DMS79 (cell line): ENCODE data around the gene IRX6.

Experiments used
- DNase-seq: peaks from one replicate; lab custom pipeline; 2025; lab: John Stamatoyannopoulos, UW

The IRX6 gene

DNA sequence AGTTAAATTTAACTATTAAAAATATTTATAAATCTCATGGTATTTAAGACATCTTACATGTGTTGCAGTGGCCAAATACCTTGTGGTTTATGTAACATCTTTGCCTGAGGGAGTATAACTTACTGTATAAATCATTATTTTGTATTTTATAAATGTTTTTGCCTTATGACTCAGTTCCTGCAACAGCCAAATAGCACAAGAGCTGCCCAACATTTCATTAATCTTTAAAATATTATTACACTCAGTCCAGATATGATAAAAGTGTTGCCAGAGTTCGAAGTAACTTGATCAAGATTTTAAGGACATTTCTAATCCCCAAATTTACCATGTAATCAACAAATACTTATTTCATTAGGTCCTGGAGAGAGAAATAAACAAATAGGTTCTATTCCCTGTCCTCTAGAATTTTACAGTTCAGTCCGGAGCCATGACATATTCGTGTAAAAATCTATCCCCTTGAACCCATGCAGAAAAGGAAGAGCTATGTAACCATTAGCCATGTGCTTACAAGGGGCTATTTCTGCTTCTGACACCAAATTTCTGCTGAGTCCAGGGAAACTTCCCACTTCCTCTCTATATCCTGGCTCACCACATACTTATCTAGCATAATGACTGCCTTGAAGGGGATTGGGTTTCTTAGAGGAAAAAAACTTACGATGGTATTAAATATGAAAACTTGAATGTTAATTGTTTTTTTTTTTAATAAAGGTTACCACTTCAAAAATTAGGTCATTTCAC lies 44.0 kb downstream of the IRX6 start:
- no peak for DNase-seq

DNA sequence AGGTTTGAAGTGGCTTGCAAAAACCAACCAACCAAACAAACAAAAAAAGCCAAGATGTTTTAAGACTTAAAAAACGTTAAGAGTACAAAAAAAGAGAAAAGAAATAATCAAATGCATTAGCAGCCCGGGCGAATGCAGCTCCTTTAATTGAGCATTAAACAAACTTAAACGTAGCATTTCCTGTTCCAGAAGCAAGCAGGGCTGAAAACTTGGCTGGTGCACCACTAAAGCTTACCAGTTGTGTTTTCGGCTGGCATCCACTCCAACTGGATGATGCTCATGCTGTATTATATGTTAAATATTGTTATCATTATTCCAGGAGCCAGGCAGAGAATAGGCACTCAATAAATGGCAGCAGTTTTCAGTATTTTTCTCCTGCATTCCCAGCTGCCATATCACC lies 45.1 kb downstream of the IRX6 start:
- peak; percentile 50 for DNase-seq

DNA sequence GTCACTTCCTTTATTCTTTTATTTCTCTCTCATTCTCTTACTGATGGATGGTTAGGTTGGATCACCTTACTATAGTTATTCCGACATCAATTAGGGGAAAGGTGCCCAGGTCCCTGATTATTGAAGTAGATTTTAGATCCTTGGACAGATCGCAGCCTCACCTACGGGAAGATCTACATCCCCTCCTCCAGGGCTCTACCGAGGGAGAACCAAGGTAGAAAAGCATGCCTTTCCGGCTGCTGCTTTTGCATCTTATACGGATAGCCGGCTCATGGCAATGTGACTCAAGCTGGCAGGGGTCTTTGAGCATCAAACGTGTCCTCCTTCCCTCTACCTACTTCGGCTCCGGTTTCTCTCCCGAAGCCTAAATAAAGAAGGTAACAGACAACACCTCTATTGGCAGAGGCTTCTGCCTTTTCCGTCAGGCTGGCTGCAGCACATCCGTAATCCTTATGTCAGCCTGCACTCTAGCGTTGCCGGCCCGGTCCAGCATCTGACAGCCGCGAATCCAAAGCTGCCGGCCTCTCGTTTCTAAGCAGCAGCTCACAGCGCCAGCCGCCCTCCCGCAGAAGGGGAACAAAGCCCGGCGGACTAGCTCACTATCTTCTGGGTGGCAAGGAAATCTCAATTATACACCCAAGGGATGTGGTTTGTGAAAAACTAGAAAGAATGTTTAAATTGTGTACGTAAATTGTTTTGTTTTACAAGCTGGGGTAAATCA lies 46.9 kb downstream of the IRX6 start:
- DNase-seq = no peak

DNA sequence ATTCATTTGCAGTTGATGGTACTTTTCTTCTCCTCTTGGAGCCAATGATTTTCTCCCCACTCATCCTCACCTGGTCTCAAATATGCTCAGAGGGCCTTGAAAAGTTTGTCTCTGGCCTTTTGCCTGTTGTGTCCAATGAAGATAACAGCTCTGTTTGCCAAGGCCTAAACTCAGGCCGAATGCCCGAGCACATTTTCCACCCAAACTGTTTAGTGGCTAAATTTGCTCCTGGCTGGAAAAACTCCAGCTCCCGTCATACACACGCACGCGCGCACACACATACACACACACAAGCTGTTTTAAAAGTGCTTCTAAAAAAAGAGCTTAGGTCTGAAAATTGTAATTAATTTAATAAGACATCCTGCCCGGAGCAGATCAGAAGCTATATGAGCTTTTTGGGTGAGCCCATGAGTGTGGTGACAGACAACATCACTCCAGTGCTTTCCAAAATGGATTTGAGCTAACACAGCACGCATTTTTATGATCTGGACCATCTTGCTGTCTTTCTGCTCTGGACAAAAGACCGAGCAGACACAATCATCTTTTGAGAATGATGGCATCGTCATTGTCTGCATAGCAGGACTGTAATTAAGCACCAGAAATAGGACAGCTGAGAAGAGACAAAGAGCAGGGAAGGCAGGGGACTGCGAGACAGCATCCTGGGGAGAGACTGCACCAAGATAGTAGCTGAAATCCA lies 48.9 kb downstream of the IRX6 start:
- DNase-seq = no peak

DNA sequence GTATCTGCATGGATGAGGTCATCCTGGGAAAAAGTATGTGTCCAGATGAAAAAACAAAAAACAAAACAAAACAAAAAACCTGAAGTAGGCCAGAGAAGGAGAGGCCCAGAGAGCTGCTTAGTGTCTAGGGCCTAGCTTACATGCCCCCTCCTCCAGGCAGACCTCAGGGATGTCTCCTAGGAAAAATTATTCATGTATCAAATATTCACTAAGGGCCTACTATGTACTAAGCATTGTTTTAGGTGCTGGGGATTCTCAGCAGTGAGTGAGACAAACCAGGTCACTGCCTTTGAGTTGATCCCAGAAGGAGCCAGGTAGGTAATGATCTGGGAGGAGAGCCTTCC lies 49.5 kb downstream of the IRX6 start:
- no peak for DNase-seq

DNA sequence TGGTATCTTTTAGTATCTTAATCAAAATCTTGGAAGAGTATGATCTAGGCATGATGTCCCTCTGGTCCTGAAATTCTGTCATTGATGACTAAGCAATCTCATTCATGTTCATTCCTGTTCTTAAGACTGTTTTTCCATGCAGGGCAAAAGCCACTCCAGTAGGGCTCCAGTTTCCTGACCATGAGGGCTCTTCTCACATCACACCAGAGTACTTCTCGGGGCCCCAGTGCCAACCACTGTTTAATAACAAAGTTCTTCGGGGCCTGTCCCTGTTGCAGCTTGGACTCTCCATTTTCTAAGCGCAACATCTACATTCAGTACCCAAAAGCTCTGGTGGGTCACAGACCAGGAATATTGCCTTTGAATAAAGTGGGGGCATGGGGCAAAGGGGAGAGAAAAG lies 52.0 kb downstream of the IRX6 start:
- DNase-seq = no peak

DNA sequence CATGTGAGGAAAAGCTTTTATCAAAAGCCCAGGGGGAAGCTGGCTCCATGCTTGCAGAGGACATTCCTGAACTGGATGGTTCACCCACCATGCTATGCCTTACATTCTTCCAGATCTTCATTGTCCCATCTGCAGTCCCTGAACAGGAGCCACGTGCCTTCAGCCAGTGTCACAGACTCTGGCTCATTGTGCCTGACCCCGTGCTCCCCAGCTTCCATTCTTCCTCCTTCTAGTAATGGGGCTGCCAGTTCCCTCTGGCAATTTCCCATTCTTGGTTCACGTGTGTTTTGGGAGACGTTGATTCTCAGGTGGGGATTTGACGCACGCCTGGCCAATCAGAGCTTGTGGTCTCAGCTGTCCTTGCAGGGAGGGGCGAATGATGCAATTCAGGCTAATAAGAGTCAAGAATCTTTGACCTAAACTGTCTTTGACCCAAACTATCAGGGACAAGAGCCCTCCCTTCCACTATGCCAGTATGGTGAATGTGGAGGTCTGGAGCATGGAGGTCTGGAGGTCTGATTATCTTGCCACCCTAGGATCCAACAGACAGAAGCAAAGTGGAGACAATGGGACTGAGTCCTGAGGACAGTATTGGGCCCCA lies 52.7 kb downstream of the IRX6 start:
- DNase-seq = no peak

DNA sequence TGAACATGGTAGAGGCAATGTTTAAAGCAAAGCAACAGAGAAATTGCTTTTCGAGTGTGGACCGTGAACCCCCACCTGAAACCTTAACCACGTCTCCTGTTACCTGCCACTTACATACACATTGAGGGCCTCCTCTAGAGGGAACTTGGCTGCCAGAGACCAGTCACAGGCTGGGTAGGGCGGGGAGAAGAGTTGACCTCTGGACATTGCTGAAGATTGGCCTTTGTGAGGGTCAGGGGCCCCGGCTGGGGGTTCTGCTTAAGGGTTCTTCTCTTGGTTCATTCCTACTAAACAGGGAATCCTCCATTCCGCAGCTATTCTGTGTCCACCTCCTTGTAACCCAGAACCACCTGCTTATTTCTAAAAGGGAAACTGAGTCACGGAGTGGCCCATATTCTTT lies 53.8 kb downstream of the IRX6 start:
- no peak for DNase-seq

DNA sequence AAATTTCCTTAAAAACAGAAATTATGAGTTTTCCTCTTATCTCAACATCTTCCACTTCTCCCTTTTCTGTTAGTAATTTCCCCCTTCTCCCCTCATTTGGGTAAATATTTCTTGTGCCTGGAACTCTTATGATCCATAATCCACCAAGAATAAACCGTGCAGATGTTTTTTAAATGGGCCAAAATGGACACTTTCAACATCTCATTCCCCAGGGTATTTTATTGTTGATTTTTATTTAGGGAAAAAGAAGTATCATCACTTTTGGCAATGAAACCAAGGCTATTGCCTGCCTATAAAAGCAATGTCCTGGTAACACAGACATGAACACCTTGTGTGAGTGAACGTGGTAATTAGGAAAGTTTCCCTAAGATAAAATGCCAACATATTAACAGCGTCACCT lies 54.6 kb downstream of the IRX6 start:
- DNase-seq = no peak

DNA sequence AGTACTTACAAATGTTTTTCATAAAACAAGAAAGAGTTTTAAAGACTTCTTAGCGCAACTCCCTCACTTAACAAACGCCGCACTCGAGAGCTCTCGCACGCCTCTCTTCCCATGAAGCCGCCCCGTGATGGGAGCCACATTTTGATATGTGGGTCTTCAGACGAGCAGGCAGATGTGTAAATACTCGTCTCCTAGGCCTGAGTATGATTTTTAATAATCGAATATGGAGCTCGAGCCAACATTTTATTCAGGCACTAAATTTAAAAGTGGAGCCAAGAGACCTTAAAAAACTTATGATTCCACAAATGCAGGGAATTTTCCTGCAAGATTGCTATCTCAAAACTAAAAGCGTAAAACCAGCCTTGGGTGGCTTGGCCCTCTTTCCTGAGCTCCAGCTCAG lies 55.4 kb downstream of the IRX6 start:
- DNase-seq = no peak

DNA sequence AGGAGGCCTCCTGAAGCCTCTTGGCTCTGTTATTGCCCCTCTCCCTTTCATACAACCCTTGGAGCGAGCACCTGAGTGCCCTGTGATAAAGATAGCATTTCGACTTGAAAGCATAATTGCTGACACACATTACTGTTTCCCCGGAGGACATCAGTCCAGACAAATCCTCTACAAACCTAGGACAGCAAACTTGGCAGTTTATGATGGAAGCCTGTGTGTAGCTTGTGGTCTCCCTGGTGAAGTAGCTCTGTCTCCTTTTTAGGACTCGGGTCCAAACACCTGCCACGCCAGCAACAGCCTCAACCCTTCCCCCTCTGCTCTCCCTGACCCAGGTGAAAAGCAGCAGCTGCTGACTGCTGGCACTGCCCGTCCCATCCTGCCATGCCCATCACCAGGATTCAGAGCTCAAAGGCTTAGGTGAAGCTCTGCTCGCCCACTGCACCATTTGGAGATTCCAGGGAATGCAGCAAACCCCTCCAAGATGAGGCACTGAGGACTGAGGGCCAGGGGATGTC lies 55.9 kb downstream of the IRX6 start:
- DNase-seq = peak; percentile 38
